Kidney (tissue), 14 donors: Measurements from ENCODE around the gene TCF7L1. TPM values are rescaled to one million over a fixed set of nuclear protein-coding genes. Genes with fewer than 3 reads are reported as not detected.
A peak's percentile ranks its signal among the peaks of the same experiment; 100 is the strongest.

ENCODE experiments used
- DNase-seq, 5 donors: peaks; one replicate each; pipeline ENCODE4 v3.0.0-alpha.2; 2013 to 2020
- FAIRE-seq: peaks from 2 replicates; lab custom pipeline; 2012; peaks lifted over from hg19 to GRCh38; lab: Jason Lieb, UNC
- H3K27ac ChIP-seq, 2 donors: one replicate each; pipeline ENCODE4 v1.7.0; 2013; ENCODE audit warnings: low read depth in 2 of 2, low read length in 2 of 2, inconsistent platforms in 1 of 2
- H3K27me3 ChIP-seq: one replicate; pipeline ENCODE4 v1.7.1; 2013; ENCODE audit warnings: low read length, inconsistent platforms; ENCODE audit not compliant: control insufficient read depth, insufficient read depth
- H3K36me3 ChIP-seq, 3 donors: one replicate each; pipeline versions ENCODE4 v1.7.0 to v1.7.1; 2013; ENCODE audit warnings: low read length in 3 of 3, control low read depth in 1 of 3, inconsistent platforms in 1 of 3; ENCODE audit not compliant: insufficient read depth in 3 of 3, control insufficient read depth in 2 of 3
- H3K4me1 ChIP-seq, 3 donors: one replicate each; pipeline versions ENCODE4 v1.7.0 to v1.7.1; 2013; ENCODE audit warnings: low read length in 3 of 3, inconsistent platforms in 1 of 3, low read depth in 1 of 3; ENCODE audit not compliant: control insufficient read depth in 2 of 3, insufficient read depth in 2 of 3
- H3K4me3 ChIP-seq, 3 donors: one replicate each; pipeline versions ENCODE4 v1.7.0 to v1.8.1; 2013; ENCODE audit warnings: low read length in 3 of 3, control low read depth in 1 of 3, inconsistent platforms in 1 of 3
- H3K9ac ChIP-seq, 3 donors: one replicate each; pipeline versions ENCODE4 v1.7.0 to v1.7.1; 2013; ENCODE audit warnings: low read length in 3 of 3, control low read depth in 1 of 3, inconsistent platforms in 1 of 3
- H3K9me3 ChIP-seq, 3 donors: one replicate each; pipeline versions ENCODE4 v1.7.0 to v1.7.1; 2013; ENCODE audit warnings: low read length in 3 of 3, control low read depth in 1 of 3, inconsistent platforms in 1 of 3; ENCODE audit not compliant: control insufficient read depth in 2 of 3, insufficient read depth in 1 of 3
- intact Hi-C: fragments of 100-400 bp; cut with DNase I; formaldehyde crosslinking; loops from one replicate; pipeline ENCODE4 v1.11.1; 2022
- polyA plus RNA-seq: library from polyadenylated mRNA; stranded (reverse); fragments of 350-450 nt; fragmentation: Illumina TruSeq; extraction: RNeasy Lipid Tissue Mini Kit (QIAGEN cat#74804); gene quantifications from one replicate; pipeline ENCODE4 v1.2.3, GENCODE V29; 2014; ENCODE audit warnings: low read depth, low replicate concordance; ENCODE audit not compliant: insufficient read depth
- total RNA-seq: library from RNA; stranded (reverse); fragmentation: NEBNext Ultra II Directional; extraction: Animal tissue kit (Norgen Biotek cat#: 25700); gene quantifications from one replicate; pipeline ENCODE4 v1.2.1, GENCODE V29; 2021
- TF ChIP-seq, protein P1 (sequence below): IDR thresholded peaks from 3 replicates; pipeline ENCODE4 v1.5.1; 2012; ENCODE audit warnings: mild to moderate bottlenecking, moderate library complexity, borderline replicate concordance; ENCODE audit not compliant: insufficient read depth; ENCODE audit errors: extremely low read depth
- donor health status: control.
- donor health status: control.
- donor health status: control.
- donor health status: control.
- donor health status: control.
- donor health status: DM: yes; HTN: yes; CAD: no.
- donor health status: Normal renal cell carcinoma (clear cell type).

Gene TCF7L1
- total and polyA plus RNA-seq, 2 donors from 2014 or later: 10.2 to 12.5 TPM

- intact Hi-C loops: no loop called here
- no peak for FAIRE-seq
- no peak overlapping the region for H3K9ac ChIP-seq
Observed at GRCh38 chr2:85243101-85244072, 110.2 kb downstream of the TCF7L1 start.

GRCh38 chr2:85244828-85245227, 111.6 kb downstream of the TCF7L1 start:
- H3K9me3 ChIP-seq: no peaks in the 10 kb centered on the region
- TF ChIP-seq, protein P1, sequence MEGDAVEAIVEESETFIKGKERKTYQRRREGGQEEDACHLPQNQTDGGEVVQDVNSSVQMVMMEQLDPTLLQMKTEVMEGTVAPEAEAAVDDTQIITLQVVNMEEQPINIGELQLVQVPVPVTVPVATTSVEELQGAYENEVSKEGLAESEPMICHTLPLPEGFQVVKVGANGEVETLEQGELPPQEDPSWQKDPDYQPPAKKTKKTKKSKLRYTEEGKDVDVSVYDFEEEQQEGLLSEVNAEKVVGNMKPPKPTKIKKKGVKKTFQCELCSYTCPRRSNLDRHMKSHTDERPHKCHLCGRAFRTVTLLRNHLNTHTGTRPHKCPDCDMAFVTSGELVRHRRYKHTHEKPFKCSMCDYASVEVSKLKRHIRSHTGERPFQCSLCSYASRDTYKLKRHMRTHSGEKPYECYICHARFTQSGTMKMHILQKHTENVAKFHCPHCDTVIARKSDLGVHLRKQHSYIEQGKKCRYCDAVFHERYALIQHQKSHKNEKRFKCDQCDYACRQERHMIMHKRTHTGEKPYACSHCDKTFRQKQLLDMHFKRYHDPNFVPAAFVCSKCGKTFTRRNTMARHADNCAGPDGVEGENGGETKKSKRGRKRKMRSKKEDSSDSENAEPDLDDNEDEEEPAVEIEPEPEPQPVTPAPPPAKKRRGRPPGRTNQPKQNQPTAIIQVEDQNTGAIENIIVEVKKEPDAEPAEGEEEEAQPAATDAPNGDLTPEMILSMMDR: no peak
- no peak overlapping the region for H3K4me3 ChIP-seq
- intact Hi-C loops: no loop called here
- no peaks in the 10 kb centered on the region for H3K27me3 ChIP-seq
- DNase-seq (no peak), FAIRE-seq (no peak)
- H3K4me1 ChIP-seq: peaks cover 13 to 18% (median 17%) of the 10 kb centered on the region in 3 donors
- H3K36me3 ChIP-seq: no peaks in the 10 kb centered on the region
- H3K27ac ChIP-seq: no peak overlapping the region
- no peak overlapping the region for H3K9ac ChIP-seq

More at GRCh38 chr2:85243101-85244072, 110.2 kb downstream of the TCF7L1 start:
- Histone ChIP-seq H3K9me3 (no peaks in the 10 kb centered on the region), H3K4me1 (peaks cover 5 to 16% (median 9%) of the 10 kb centered on the region in 3 donors), H3K4me3 (no peak overlapping the region), H3K27ac (no peak overlapping the region), H3K36me3 (no peaks in the 10 kb centered on the region), H3K27me3 (no peaks in the 10 kb centered on the region)
- TF ChIP-seq, protein P1: peak; percentile 51
- peak in 2 of 5 donors; percentile 55 to 66 for DNase-seq

- no peak for DNase-seq
- no peak for FAIRE-seq
- Histone ChIP-seq H3K27ac (no peak overlapping the region), H3K4me3 (no peak overlapping the region), H3K9ac (no peak overlapping the region), H3K27me3 (no peaks in the 10 kb centered on the region), H3K36me3 (no peaks in the 10 kb centered on the region), H3K4me1 (peaks cover 13 to 17% (median 14%) of the 10 kb centered on the region in 3 donors), H3K9me3 (no peaks in the 10 kb centered on the region)
- intact Hi-C loops: no loop called here
- TF ChIP-seq, protein P1: no peak
Observed at GRCh38 chr2:85245891-85246290, 112.7 kb downstream of the TCF7L1 start.
